Measurements from ENCODE around the gene ANKRD63. TPM values are rescaled to one million over a fixed set of nuclear protein-coding genes. Genes with fewer than 3 reads are reported as not detected.

Gene ANKRD63
- total RNA-seq, 1 donor from 2014 or later = not detected

DNA sequence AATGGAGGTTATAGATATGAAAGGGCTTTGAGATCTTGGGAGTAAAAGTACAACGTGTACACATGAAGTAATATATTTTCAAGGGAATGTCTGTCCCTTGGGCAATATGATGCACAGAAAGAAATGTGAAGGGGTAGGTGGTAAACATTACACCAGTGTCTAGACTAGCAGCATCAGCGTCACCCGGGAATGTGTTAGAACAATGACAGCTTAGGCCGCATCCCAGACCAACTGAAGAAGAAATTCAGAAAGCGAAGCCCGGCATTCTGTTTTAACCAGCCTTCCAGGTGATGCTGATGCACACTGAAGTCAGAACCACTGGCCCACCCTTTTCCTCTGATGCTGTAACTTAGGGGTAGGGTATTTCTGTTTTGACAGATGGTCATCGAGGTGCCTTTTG is 46.9 kb upstream of the ANKRD63 start:
- Histone ChIP-seq H3K4me3 (no peak overlapping the region), H3K36me3 (peaks cover under 1% of the 10 kb centered on the region), H3K4me1 (peaks cover 100% of the 10 kb centered on the region), H3K27me3 (ENCODE audit: low read depth) (no peaks in the 10 kb centered on the region), H3K27ac (replicated peaks) (peak overlapping the region; percentile 99), H3K9me3 (replicated peaks) (no peaks in the 10 kb centered on the region)
- DNase-seq = no peak
- TF ChIP-seq CTCF (IDR thresholded peaks at IDR 0.05; ENCODE audit: borderline replicate concordance) = no peak
- intact Hi-C loops (cut with micrococcal nuclease) = no loop called here

GRCh38 chr15:40328751-40329150 is 45.9 kb upstream of the ANKRD63 start:
- TF ChIP-seq CTCF (IDR thresholded peaks at IDR 0.05; ENCODE audit: borderline replicate concordance) = no peak
- H3K9me3 ChIP-seq (replicated peaks) = no peaks in the 10 kb centered on the region
- no peaks in the 10 kb centered on the region for H3K36me3 ChIP-seq
- H3K4me3 ChIP-seq = no peak overlapping the region
- intact Hi-C loops (cut with micrococcal nuclease) = no loop called here
- H3K27ac ChIP-seq (replicated peaks) = peak overlapping the region; percentile 99
- H3K27me3 ChIP-seq (ENCODE audit: low read depth) = no peaks in the 10 kb centered on the region
- peaks cover 99% of the 10 kb centered on the region for H3K4me1 ChIP-seq
- DNase-seq = no peak

GRCh38 chr15:40328176-40328575 is 45.3 kb upstream of the ANKRD63 start:
- Histone ChIP-seq H3K9me3 (replicated peaks) (no peaks in the 10 kb centered on the region), H3K27me3 (ENCODE audit: low read depth) (no peaks in the 10 kb centered on the region), H3K4me3 (peak overlapping the region; percentile 88), H3K4me1 (peaks cover 94% of the 10 kb centered on the region), H3K27ac (replicated peaks) (peak overlapping the region; percentile 99), H3K36me3 (no peaks in the 10 kb centered on the region)
- TF ChIP-seq CTCF (IDR thresholded peaks at IDR 0.05; ENCODE audit: borderline replicate concordance) = no peak
- intact Hi-C loops (cut with micrococcal nuclease) = no loop called here
- no peak for DNase-seq

GRCh38 chr15:40327457-40327856 is 44.6 kb upstream of the ANKRD63 start:
- H3K4me1 ChIP-seq = peaks cover 94% of the 10 kb centered on the region
- H3K36me3 ChIP-seq = no peaks in the 10 kb centered on the region
- H3K27ac ChIP-seq (replicated peaks) = peak overlapping the region; percentile 99
- DNase-seq = no peak
- no peaks in the 10 kb centered on the region for H3K27me3 ChIP-seq (ENCODE audit: low read depth)
- intact Hi-C loops (cut with micrococcal nuclease) = no loop called here
- peak overlapping the region; percentile 88 for H3K4me3 ChIP-seq
- H3K9me3 ChIP-seq (replicated peaks) = no peaks in the 10 kb centered on the region
- TF ChIP-seq CTCF (IDR thresholded peaks at IDR 0.05; ENCODE audit: borderline replicate concordance) = no peak

DNA sequence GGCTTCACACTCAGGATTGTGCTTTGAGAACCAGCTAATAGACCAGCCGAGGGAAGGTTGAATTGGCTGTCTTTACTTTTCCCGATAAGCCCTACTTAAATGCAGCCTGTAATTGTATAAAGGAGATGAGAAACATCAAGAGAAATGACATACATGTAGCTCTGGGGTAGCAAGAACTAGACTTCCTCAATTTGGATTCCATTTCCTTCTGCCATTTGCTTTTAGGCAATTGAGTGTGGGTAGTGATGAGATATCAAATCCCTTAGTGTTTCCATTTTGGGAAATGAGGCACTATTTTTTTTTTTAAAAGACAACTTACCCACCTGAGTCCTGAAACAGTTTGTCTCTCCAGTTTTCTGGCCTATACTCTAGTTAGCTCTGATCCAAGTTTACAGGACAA is 42.8 kb upstream of the ANKRD63 start:
- no peaks in the 10 kb centered on the region for H3K36me3 ChIP-seq
- no peaks in the 10 kb centered on the region for H3K27me3 ChIP-seq (ENCODE audit: low read depth)
- peaks cover 78% of the 10 kb centered on the region for H3K4me1 ChIP-seq
- DNase-seq = no peak
- peak overlapping the region; percentile 99 for H3K27ac ChIP-seq (replicated peaks)
- no peaks in the 10 kb centered on the region for H3K9me3 ChIP-seq (replicated peaks)
- no peak for TF ChIP-seq CTCF (IDR thresholded peaks at IDR 0.05; ENCODE audit: borderline replicate concordance)
- intact Hi-C loops (cut with micrococcal nuclease) = no loop called here
- peak overlapping the region; percentile 88 for H3K4me3 ChIP-seq

- Histone ChIP-seq H3K27ac (replicated peaks) (peak overlapping the region; percentile 99), H3K4me3 (peak overlapping the region; percentile 88), H3K27me3 (ENCODE audit: low read depth) (no peaks in the 10 kb centered on the region), H3K4me1 (peaks cover 77% of the 10 kb centered on the region), H3K9me3 (replicated peaks) (no peaks in the 10 kb centered on the region), H3K36me3 (no peaks in the 10 kb centered on the region)
- DNase-seq = no peak
- TF ChIP-seq CTCF (IDR thresholded peaks at IDR 0.05; ENCODE audit: borderline replicate concordance) = no peak
- intact Hi-C loops (cut with micrococcal nuclease) = no loop called here
Measured at GRCh38 chr15:40325188-40325587, 42.3 kb upstream of the ANKRD63 start.
